Suprapubic skin (tissue), 3 donors: ENCODE measurements around the gene FUZ.

Experiments used
- POLR2A ChIP-seq, 2 donors: fragments of 450-650 bp; IDR thresholded peaks; one replicate each; pipeline ENCODE4 v1.6.1; 2017; ENCODE audit warnings: antibody characterized with exemption in 2 of 2, mild to moderate bottlenecking in 2 of 2, moderate library complexity in 2 of 2
- TF ChIP-seq, protein P1 (sequence below), 2 donors: fragments of 200-600 bp in 1 of 2; fragments of 450-650 bp in 1 of 2; sonication (generic) in 1 of 2; IDR thresholded peaks; one replicate each; pipeline ENCODE4 v1.5.1; 2016 to 2019; ENCODE audit warnings: antibody characterized with exemption in 2 of 2, mild to moderate bottlenecking in 1 of 2, moderate library complexity in 1 of 2

DNA sequence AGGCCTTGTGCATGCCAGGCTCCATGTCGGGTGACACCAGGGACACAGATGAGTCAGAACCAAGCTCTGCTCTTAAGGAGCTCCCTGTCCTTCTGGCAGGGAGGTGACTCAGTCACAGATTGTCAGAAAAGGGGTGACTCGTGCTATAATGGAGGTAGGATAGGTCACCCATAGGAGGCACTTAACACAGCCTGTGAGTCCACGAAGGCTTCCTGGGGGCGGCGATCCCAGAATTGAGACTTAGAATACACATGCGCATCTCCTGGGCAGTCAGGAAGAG lies 19.6 kb downstream of the FUZ start:
- TF ChIP-seq, protein P1, sequence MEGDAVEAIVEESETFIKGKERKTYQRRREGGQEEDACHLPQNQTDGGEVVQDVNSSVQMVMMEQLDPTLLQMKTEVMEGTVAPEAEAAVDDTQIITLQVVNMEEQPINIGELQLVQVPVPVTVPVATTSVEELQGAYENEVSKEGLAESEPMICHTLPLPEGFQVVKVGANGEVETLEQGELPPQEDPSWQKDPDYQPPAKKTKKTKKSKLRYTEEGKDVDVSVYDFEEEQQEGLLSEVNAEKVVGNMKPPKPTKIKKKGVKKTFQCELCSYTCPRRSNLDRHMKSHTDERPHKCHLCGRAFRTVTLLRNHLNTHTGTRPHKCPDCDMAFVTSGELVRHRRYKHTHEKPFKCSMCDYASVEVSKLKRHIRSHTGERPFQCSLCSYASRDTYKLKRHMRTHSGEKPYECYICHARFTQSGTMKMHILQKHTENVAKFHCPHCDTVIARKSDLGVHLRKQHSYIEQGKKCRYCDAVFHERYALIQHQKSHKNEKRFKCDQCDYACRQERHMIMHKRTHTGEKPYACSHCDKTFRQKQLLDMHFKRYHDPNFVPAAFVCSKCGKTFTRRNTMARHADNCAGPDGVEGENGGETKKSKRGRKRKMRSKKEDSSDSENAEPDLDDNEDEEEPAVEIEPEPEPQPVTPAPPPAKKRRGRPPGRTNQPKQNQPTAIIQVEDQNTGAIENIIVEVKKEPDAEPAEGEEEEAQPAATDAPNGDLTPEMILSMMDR (IDR thresholded peaks at IDR 0.05) = no peak
- TF ChIP-seq POLR2A (IDR thresholded peaks at IDR 0.05) = no peak
